HG03103 (cell line): ENCODE data around the gene TYMP.

Experiments
- ATAC-seq: cut with Tn5 transposase; IDR thresholded peaks from one replicate; pipeline ENCODE4 v1.9.1; 2021; ENCODE audit warnings: low read depth; ENCODE audit not compliant: unreplicated experiment

The TYMP gene

GRCh38 chr22:50486561-50487289 lies 43.1 kb downstream of the TYMP start, which contains the start of gene MIOX:
Gene MIOX, plus strand, starts transcription at chr22:50486859. Its CDS starts 39 bp downstream, at chr22:50486898.
- no peak for ATAC-seq

GRCh38 chr22:50485221-50486131 lies 44.3 kb downstream of the TYMP start:
- ATAC-seq = no peak

- ATAC-seq = no peak
Observed at GRCh38 chr22:50483977-50484853, 45.6 kb downstream of the TYMP start.

GRCh38 chr22:50483556-50483955 lies 46.3 kb downstream of the TYMP start:
- no peak for ATAC-seq

- ATAC-seq = no peak
Observed at GRCh38 chr22:50483106-50483505, 46.7 kb downstream of the TYMP start.

- ATAC-seq = no peak
Observed at GRCh38 chr22:50482107-50483074, 47.4 kb downstream of the TYMP start.

GRCh38 chr22:50481440-50482106 lies 48.2 kb downstream of the TYMP start, which contains the start of gene ADM2:
Gene ADM2, plus strand, starts transcription at chr22:50481543. Its CDS starts 305 bp downstream, at chr22:50481848.
- ATAC-seq = no peak

- no peak for ATAC-seq
Observed at GRCh38 chr22:50481045-50481439, 48.8 kb downstream of the TYMP start.

GRCh38 chr22:50479721-50480120 lies 50.1 kb downstream of the TYMP start:
- ATAC-seq = no peak

- no peak for ATAC-seq
Observed at GRCh38 chr22:50477923-50478322, 51.9 kb downstream of the TYMP start.

- no peak for ATAC-seq
Observed at GRCh38 chr22:50476868-50477267, 52.9 kb downstream of the TYMP start.
